Erythroblast (primary cell): ENCODE measurements around the gene AUP1.
A peak's percentile ranks its signal among the peaks of the same experiment; 100 is the strongest.
"Not testable (repeated sequence)": the region's sequence is repeated elsewhere in the genome, so short reads cannot be mapped to it uniquely, and the experiment has no call there.

ENCODE experiments used
- DNase-seq, 2 experiments: peaks; one replicate each; lab custom pipeline; 2025; lab: John Stamatoyannopoulos, UW
- GATA1 ChIP-seq: IDR thresholded peaks from 2 replicates; pipeline ENCODE4 v1.6.1; 2011; ENCODE audit warnings: low read depth, mild to moderate bottlenecking, control low read depth, low read length, moderate library complexity
- POLR2A ChIP-seq: IDR thresholded peaks from 2 replicates; pipeline ENCODE4 v1.6.1; 2011; ENCODE audit warnings: mild to moderate bottlenecking, low read length

The AUP1 gene

GRCh38 chr2:74498500-74499266 lies 30.8 kb downstream of the AUP1 start:
- TF ChIP-seq POLR2A, result peak; percentile 25
- TF ChIP-seq GATA1, result no peak
- DNase-seq, result peak in 1 of 2 experiments; percentile 66

GRCh38 chr2:74497777-74498499 lies 31.6 kb downstream of the AUP1 start:
- TF ChIP-seq POLR2A (no peak), GATA1 (no peak)

GRCh38 chr2:74496997-74497776 lies 32.3 kb downstream of the AUP1 start:
- DNase-seq, result no peak
- no peak for TF ChIP-seq GATA1
- no peak for TF ChIP-seq POLR2A

More at GRCh38 chr2:74497777-74498499, 31.6 kb downstream of the AUP1 start:
- DNase-seq, result peak in 1 of 2 experiments; percentile 36

GRCh38 chr2:74495440-74495839 lies 34.1 kb downstream of the AUP1 start:
- DNase-seq, result no peak
- no peak for TF ChIP-seq POLR2A
- no peak for TF ChIP-seq GATA1

GRCh38 chr2:74493546-74493945 lies 36.0 kb downstream of the AUP1 start:
- TF ChIP-seq POLR2A, result no peak
- no peak for TF ChIP-seq GATA1
- no peak for DNase-seq

GRCh38 chr2:74491648-74492544 lies 37.6 kb downstream of the AUP1 start:
- no peak for DNase-seq
- TF ChIP-seq GATA1, result no peak
- TF ChIP-seq POLR2A, result no peak

- no peak for DNase-seq
- no peak for TF ChIP-seq POLR2A
- no peak for TF ChIP-seq GATA1
Observed at GRCh38 chr2:74489906-74490305, 39.6 kb downstream of the AUP1 start.

GRCh38 chr2:74488643-74489481 lies 40.6 kb downstream of the AUP1 start:
- no peak for TF ChIP-seq GATA1
- TF ChIP-seq POLR2A, result no peak
- no peak for DNase-seq

GRCh38 chr2:74486141-74486540 lies 43.4 kb downstream of the AUP1 start:
- no peak for DNase-seq
- TF ChIP-seq GATA1 (no peak), POLR2A (no peak)

GRCh38 chr2:74483675-74484164 lies 45.8 kb downstream of the AUP1 start:
- DNase-seq, result not testable (repeated sequence)

- TF ChIP-seq GATA1 (no peak), POLR2A (peak; percentile 80)
- DNase-seq, result peak; percentile 96 to 97
Observed at GRCh38 chr2:74482801-74483674, 46.5 kb downstream of the AUP1 start, which contains the start of the genes CCDC142 and TTC31. TSS of gene CCDC142 (minus strand) at chr2:74482998. CDS start at chr2:74482837, 161 bp downstream. TSS of gene TTC31 (plus strand) at chr2:74483081. CDS start at chr2:74483096, 15 bp downstream.
